HepG2 (cell line): ENCODE results near the gene ABHD15.

Experiments
- RFX5 ChIP-seq: IDR thresholded peaks from 2 replicates; pipeline ENCODE4 v1.6.1; 2011; ENCODE audit warnings: low read depth, low read length, improper control_type of control experiment
- TAF1 ChIP-seq: sonication (generic); formaldehyde crosslinking; IDR thresholded peaks from 2 replicates; pipeline ENCODE4 v1.4.0; 2020; ENCODE audit warnings: missing genetic modification reagents
- YY1 ChIP-seq: IDR thresholded peaks from 2 replicates; pipeline ENCODE4 v1.6.1; 2011; ENCODE audit warnings: low read length, low read depth, moderate library complexity, mild to moderate bottlenecking; ENCODE audit not compliant: insufficient read depth, insufficient replicate concordance
- ZNF317 ChIP-seq: sonication (generic); formaldehyde crosslinking; IDR thresholded peaks from 2 replicates; pipeline ENCODE4 v1.5.0; 2020; ENCODE audit warnings: mild to moderate bottlenecking, missing genetic modification reagents
- TF ChIP-seq, protein P1 (sequence below): sonication (generic); formaldehyde crosslinking; IDR thresholded peaks from 2 replicates; pipeline ENCODE4 v1.9.0; 2021; ENCODE audit warnings: missing genetic modification reagents, borderline replicate concordance
- TF ChIP-seq, protein P2 (sequence below): sonication (generic); formaldehyde crosslinking; IDR thresholded peaks from 2 replicates; pipeline ENCODE4 v1.4.0; 2020; ENCODE audit warnings: mild to moderate bottlenecking, missing genetic modification reagents
- TF ChIP-seq, protein P3 (sequence below): sonication (generic); formaldehyde crosslinking; IDR thresholded peaks from 2 replicates; pipeline ENCODE4 v1.5.0; 2020; ENCODE audit warnings: mild to moderate bottlenecking, missing genetic modification reagents, moderate library complexity

DNA sequence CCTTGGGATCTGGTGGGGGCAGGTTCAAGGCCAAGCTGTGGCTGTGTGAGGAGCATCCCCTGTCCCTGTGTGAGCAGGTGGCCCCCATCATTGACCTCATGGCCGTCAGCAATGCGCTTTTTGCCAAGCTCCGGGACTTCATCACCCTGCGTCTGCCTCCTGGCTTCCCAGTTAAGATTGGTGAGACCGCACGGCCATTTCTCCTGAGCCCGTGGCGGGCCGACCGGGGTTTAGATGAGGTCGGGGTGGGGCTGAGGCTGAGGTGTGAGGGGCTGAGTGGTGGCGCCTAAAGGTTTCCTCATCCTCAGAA, 45.2 kb upstream of the ABHD15 start:
- TF ChIP-seq YY1 = no peak
- no peak for TF ChIP-seq TAF1 (CRISPR knock-in tag)
- TF ChIP-seq ZNF317 (CRISPR knock-in tag) = no peak
- TF ChIP-seq, protein P1, sequence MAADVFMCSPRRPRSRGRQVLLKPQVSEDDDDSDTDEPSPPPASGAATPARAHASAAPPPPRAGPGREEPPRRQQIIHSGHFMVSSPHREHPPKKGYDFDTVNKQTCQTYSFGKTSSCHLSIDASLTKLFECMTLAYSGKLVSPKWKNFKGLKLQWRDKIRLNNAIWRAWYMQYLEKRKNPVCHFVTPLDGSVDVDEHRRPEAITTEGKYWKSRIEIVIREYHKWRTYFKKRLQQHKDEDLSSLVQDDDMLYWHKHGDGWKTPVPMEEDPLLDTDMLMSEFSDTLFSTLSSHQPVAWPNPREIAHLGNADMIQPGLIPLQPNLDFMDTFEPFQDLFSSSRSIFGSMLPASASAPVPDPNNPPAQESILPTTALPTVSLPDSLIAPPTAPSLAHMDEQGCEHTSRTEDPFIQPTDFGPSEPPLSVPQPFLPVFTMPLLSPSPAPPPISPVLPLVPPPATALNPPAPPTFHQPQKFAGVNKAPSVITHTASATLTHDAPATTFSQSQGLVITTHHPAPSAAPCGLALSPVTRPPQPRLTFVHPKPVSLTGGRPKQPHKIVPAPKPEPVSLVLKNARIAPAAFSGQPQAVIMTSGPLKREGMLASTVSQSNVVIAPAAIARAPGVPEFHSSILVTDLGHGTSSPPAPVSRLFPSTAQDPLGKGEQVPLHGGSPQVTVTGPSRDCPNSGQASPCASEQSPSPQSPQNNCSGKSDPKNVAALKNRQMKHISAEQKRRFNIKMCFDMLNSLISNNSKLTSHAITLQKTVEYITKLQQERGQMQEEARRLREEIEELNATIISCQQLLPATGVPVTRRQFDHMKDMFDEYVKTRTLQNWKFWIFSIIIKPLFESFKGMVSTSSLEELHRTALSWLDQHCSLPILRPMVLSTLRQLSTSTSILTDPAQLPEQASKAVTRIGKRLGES (CRISPR knock-in tag) = no peak
- TF ChIP-seq, protein P2, sequence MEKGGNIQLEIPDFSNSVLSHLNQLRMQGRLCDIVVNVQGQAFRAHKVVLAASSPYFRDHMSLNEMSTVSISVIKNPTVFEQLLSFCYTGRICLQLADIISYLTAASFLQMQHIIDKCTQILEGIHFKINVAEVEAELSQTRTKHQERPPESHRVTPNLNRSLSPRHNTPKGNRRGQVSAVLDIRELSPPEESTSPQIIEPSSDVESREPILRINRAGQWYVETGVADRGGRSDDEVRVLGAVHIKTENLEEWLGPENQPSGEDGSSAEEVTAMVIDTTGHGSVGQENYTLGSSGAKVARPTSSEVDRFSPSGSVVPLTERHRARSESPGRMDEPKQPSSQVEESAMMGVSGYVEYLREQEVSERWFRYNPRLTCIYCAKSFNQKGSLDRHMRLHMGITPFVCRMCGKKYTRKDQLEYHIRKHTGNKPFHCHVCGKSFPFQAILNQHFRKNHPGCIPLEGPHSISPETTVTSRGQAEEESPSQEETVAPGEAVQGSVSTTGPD (CRISPR knock-in tag) = no peak
- TF ChIP-seq, protein P3, sequence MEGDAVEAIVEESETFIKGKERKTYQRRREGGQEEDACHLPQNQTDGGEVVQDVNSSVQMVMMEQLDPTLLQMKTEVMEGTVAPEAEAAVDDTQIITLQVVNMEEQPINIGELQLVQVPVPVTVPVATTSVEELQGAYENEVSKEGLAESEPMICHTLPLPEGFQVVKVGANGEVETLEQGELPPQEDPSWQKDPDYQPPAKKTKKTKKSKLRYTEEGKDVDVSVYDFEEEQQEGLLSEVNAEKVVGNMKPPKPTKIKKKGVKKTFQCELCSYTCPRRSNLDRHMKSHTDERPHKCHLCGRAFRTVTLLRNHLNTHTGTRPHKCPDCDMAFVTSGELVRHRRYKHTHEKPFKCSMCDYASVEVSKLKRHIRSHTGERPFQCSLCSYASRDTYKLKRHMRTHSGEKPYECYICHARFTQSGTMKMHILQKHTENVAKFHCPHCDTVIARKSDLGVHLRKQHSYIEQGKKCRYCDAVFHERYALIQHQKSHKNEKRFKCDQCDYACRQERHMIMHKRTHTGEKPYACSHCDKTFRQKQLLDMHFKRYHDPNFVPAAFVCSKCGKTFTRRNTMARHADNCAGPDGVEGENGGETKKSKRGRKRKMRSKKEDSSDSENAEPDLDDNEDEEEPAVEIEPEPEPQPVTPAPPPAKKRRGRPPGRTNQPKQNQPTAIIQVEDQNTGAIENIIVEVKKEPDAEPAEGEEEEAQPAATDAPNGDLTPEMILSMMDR (CRISPR knock-in tag) = no peak
- TF ChIP-seq RFX5 = no peak
